ENCODE data around the gene SPATS2. TPM values are rescaled to one million over a fixed set of nuclear protein-coding genes. Genes with fewer than 3 reads are reported as not detected.

SPATS2 gene
- total and polyA plus RNA-seq, 2 donors from 2014 or later: 10.0 to 23.7 TPM

DNA sequence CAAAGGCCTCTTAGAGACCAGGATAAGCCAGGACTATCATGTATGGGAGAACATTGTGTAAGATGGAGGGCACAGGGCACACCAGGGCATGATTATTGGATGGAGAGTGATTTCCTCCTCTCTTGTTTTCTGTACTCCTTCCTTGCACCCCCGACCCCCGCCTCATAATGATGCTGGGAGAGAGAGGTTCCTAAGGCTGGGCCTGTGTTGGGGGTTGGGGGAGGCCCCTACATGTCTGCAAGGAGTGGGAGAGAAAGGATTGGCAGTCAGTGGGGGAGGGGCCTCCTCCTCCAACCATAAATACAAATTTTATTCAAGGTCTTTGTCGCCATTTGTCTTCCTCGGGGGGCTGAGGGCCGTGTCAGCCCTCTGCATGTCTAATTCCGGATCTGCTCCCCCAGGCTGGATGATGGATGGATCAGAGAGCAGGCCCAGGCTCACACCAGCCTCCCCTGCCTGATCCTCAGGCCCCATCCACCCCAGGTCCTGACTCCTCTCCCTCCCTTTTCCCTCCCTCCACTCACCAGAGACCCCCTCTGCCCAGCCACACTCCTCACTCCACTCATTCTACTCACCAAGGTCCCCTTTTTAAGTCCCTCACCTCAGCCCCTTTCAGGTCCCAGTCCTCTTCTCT lies 28.3 kb upstream of the SPATS2 start:
- no peak for FAIRE-seq
- TF ChIP-seq, protein P1, sequence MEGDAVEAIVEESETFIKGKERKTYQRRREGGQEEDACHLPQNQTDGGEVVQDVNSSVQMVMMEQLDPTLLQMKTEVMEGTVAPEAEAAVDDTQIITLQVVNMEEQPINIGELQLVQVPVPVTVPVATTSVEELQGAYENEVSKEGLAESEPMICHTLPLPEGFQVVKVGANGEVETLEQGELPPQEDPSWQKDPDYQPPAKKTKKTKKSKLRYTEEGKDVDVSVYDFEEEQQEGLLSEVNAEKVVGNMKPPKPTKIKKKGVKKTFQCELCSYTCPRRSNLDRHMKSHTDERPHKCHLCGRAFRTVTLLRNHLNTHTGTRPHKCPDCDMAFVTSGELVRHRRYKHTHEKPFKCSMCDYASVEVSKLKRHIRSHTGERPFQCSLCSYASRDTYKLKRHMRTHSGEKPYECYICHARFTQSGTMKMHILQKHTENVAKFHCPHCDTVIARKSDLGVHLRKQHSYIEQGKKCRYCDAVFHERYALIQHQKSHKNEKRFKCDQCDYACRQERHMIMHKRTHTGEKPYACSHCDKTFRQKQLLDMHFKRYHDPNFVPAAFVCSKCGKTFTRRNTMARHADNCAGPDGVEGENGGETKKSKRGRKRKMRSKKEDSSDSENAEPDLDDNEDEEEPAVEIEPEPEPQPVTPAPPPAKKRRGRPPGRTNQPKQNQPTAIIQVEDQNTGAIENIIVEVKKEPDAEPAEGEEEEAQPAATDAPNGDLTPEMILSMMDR (IDR thresholded peaks at IDR 0.05; ENCODE audit: borderline replicate concordance, extremely low read depth, insufficient read depth): no peak
- no peak overlapping the region for H3K27ac ChIP-seq (ENCODE audit: low read depth in 2 of 2, low read length in 2 of 2)
- intact Hi-C loops (cut with DNase I): no loop called here
- peak in 1 of 5 donors; percentile 11 for DNase-seq
- H3K27me3 ChIP-seq (ENCODE audit: control insufficient read depth, insufficient read depth, low read length): peaks cover 18% of the 10 kb centered on the region
- no peaks in the 10 kb centered on the region for H3K36me3 ChIP-seq (ENCODE audit: control insufficient read depth in 2 of 3, insufficient read depth in 3 of 3, low read length in 3 of 3)
- H3K9me3 ChIP-seq (ENCODE audit: control insufficient read depth in 2 of 3, insufficient read depth in 1 of 3, low read length in 3 of 3): no peaks in the 10 kb centered on the region
- H3K4me3 ChIP-seq (ENCODE audit: low read length in 3 of 3): no peak overlapping the region
- H3K4me1 ChIP-seq (ENCODE audit: control insufficient read depth in 2 of 3, insufficient read depth in 2 of 3, low read depth in 1 of 3, low read length in 3 of 3): peaks cover 3 to 19% (median 12%) of the 10 kb centered on the region in 3 donors
- H3K9ac ChIP-seq (ENCODE audit: low read length in 3 of 3): no peak overlapping the region

DNA sequence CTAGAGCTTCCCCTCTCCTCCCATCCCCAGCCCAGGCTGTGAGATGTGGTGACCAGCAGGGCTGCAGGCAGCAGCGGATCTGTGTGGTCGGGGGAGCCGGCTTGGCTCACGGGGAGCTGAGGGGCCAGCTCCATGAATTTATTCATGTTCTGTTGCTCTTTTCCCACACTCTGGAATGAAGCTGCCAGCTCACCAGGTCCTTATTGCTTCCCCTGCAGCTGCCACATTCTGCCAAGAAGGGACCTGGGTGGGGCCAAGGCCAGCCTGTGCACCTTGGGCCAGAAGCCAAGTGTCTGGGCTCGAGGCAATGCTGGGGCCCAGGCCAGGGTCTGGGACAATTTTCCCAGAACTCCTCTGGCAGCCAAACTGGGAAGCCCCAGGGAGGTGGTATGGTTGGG lies 27.8 kb upstream of the SPATS2 start:
- FAIRE-seq (no peak), DNase-seq (peak in 1 of 5 donors; percentile 80)
- Histone ChIP-seq H3K4me3 (ENCODE audit: low read length in 3 of 3) (no peak overlapping the region), H3K4me1 (ENCODE audit: control insufficient read depth in 2 of 3, insufficient read depth in 2 of 3, low read depth in 1 of 3, low read length in 3 of 3) (peaks cover 3 to 21% (median 14%) of the 10 kb centered on the region in 3 donors), H3K27me3 (ENCODE audit: control insufficient read depth, insufficient read depth, low read length) (peaks cover 15% of the 10 kb centered on the region), H3K9me3 (ENCODE audit: control insufficient read depth in 2 of 3, insufficient read depth in 1 of 3, low read length in 3 of 3) (no peaks in the 10 kb centered on the region), H3K9ac (ENCODE audit: low read length in 3 of 3) (no peak overlapping the region), H3K36me3 (ENCODE audit: control insufficient read depth in 2 of 3, insufficient read depth in 3 of 3, low read length in 3 of 3) (no peaks in the 10 kb centered on the region), H3K27ac (ENCODE audit: low read depth in 2 of 2, low read length in 2 of 2) (no peak overlapping the region)
- TF ChIP-seq, protein P1 (IDR thresholded peaks at IDR 0.05; ENCODE audit: borderline replicate concordance, extremely low read depth, insufficient read depth): no peak
- intact Hi-C loops (cut with DNase I): no loop called here

DNA sequence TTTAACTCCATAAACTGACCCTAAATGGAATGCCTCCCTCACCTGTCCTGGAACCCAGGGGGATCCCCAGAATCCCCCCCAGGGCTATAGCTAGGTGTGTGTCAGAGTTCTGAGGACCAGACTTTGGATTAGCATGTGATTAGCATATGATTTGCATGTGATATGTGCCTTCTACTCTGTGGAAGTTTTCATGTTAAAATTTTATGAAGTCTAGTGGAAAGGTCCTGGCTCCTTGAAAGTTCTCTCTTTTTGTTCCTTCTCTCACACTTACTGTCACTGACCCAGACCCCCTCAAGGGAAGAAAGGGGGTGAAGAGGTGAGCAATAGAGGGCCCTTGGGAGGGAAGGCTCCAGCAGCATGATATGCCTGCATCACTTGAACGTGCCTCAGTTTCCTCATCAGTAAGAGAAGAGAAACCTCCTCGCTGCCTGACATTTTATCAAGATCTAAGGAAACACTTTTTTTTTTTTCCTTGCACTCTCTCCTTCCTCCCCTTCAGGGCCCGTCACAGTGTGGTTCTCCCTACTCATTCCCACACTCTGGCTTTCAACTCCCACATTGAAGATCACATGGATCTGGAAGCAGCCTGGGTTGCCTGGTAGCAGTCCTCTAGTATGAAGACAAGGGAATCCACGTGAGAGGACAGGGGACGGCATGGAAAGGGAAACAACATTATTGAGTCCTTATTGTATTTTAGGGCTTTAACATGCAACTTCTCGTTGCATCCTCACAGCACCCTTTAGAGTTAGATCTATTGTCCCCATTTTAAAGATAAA lies 27.0 kb upstream of the SPATS2 start:
- no peak overlapping the region for H3K4me3 ChIP-seq (ENCODE audit: low read length in 3 of 3)
- no peak overlapping the region for H3K27ac ChIP-seq (ENCODE audit: low read depth in 2 of 2, low read length in 2 of 2)
- TF ChIP-seq, protein P1 (IDR thresholded peaks at IDR 0.05; ENCODE audit: borderline replicate concordance, extremely low read depth, insufficient read depth): no peak
- H3K9me3 ChIP-seq (ENCODE audit: control insufficient read depth in 2 of 3, insufficient read depth in 1 of 3, low read length in 3 of 3): no peaks in the 10 kb centered on the region
- H3K27me3 ChIP-seq (ENCODE audit: control insufficient read depth, insufficient read depth, low read length): peaks cover 8% of the 10 kb centered on the region
- DNase-seq (no peak), FAIRE-seq (no peak)
- H3K4me1 ChIP-seq (ENCODE audit: control insufficient read depth in 2 of 3, insufficient read depth in 2 of 3, low read depth in 1 of 3, low read length in 3 of 3): peaks cover 3 to 21% (median 14%) of the 10 kb centered on the region in 3 donors
- H3K9ac ChIP-seq (ENCODE audit: low read length in 3 of 3): no peak overlapping the region
- intact Hi-C loops (cut with DNase I): no loop called here
- no peaks in the 10 kb centered on the region for H3K36me3 ChIP-seq (ENCODE audit: control insufficient read depth in 2 of 3, insufficient read depth in 3 of 3, low read length in 3 of 3)

Measured in kidney (tissue), 14 donors.